BLaER1 treated with 17β-estradiol and CSF1 and Interleukin-3, amounts not matched to agents 10 nM and 100 nM (cell line): ENCODE measurements around the gene IGSF9.

Source experiments
- H3K27ac ChIP-seq, 11 experiments: shearing (Covaris generic); formaldehyde crosslinking; 2 replicates each; pipeline ENCODE4 v1.8.1; 2022
- H3K27me3 ChIP-seq, 11 experiments: shearing (Covaris generic); formaldehyde crosslinking; 2 replicates each; pipeline ENCODE4 v1.8.1; 2022
- H3K36me3 ChIP-seq, 11 experiments: shearing (Covaris generic); formaldehyde crosslinking; 2 replicates each; pipeline ENCODE4 v1.8.1; 2022
- H3K4me1 ChIP-seq, 10 experiments: shearing (Covaris generic); formaldehyde crosslinking; 2 replicates each; pipeline ENCODE4 v1.8.1; 2022
- H3K4me2 ChIP-seq, 11 experiments: shearing (Covaris generic); formaldehyde crosslinking; 2 replicates each; pipeline ENCODE4 v1.8.1; 2022
- H3K4me3 ChIP-seq, 10 experiments: shearing (Covaris generic); formaldehyde crosslinking; 2 replicates each; pipeline ENCODE4 v1.8.1; 2022
- H3K9ac ChIP-seq, 11 experiments: shearing (Covaris generic); formaldehyde crosslinking; 2 replicates each; pipeline ENCODE4 v1.8.1; 2022
- H3K9me3 ChIP-seq, 11 experiments: shearing (Covaris generic); formaldehyde crosslinking; replicated peaks in 1 of 11; 2 replicates each; pipeline ENCODE4 v1.8.1; 2022
- H4K20me1 ChIP-seq, 11 experiments: shearing (Covaris generic); formaldehyde crosslinking; 2 replicates each; pipeline ENCODE4 v1.8.1; 2022
- Cebpa-rat ChIP-seq, 11 experiments: shearing (Covaris generic); IDR thresholded peaks; 2 replicates each; pipeline ENCODE4 v1.8.1; 2022

IGSF9 gene

DNA sequence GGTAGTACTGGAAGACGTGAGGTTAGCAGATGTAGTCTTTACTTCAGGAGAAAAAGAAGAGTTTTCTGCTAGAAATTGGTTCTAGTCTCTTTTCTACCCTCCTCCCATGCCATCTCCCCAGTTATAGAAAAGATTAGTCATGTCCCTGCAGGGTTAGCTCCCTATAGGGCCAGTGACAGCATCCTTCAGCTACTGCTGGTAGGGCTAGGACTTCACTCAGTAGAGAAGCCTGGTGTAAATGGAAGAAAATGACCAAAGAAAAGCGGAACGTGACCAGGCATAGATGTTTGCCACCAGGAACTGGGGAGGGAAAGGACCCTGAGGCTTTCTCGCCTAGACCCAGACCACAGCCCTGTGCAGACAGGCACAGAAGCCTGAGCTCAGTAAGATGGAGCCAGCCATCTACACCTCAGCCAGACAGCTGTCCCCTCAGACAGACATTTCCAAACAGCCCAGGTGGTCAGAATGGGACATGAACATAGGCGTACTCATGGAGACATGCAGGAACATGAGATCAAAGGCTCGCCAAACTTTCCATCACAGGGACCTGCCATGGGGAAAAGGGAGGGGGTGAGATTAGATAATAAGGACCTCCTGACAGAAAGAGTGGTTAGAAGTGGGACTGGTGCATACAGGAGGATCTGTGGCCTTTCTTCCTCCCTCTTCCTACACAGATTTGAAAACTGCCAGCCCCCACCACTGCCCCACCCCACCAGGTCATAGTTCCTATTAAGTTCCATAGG, 32.1 kb upstream of the IGSF9 start:
- Histone ChIP-seq H3K9ac (no peak overlapping the region), H3K27me3 (no peaks in the 10 kb centered on the region), H3K9me3 (no peaks in the 10 kb centered on the region), H4K20me1 (no peaks in the 10 kb centered on the region), H3K4me3 (no peak overlapping the region), H3K4me1 (no peaks in the 10 kb centered on the region), H3K36me3 (no peaks in the 10 kb centered on the region), H3K27ac (no peak overlapping the region), H3K4me2 (no peak overlapping the region)
- no peak for TF ChIP-seq Cebpa-rat (IDR thresholded peaks at IDR 0.05)

DNA sequence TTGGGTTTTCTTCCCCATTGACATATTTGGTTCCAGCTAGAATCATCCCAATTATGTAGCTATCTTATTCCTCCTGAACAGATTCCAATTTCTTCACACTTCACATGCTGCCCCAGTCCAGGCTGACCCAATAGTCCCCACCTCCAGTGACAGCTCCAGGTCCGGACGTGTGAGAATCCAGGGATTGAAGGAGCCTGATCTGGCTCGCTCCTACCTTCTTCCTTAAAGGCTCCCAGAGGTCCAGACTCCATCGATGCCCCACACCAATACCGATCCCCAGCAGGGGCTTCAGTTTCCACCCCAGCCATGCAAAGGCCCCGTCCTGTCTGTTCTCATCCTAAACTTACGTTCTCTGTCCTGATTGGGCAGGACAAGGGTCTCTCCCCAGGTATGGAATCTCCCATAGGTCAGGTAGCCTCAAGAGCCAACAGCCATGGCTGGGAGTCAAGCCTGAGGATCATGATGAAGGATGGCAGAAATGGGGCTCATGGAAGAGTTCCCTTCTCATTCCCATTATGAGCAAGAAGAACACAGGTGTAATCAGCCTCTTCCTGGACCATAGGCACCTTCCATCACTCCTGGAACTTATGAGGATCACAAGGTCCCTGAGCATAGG, 29.0 kb upstream of the IGSF9 start:
- Histone ChIP-seq H3K9ac (no peak overlapping the region), H3K4me1 (no peaks in the 10 kb centered on the region), H3K27me3 (no peaks in the 10 kb centered on the region), H3K9me3 (no peaks in the 10 kb centered on the region), H3K4me2 (no peak overlapping the region), H3K4me3 (no peak overlapping the region), H3K36me3 (no peaks in the 10 kb centered on the region), H4K20me1 (no peaks in the 10 kb centered on the region), H3K27ac (no peak overlapping the region)
- TF ChIP-seq Cebpa-rat (IDR thresholded peaks at IDR 0.05), result no peak

DNA sequence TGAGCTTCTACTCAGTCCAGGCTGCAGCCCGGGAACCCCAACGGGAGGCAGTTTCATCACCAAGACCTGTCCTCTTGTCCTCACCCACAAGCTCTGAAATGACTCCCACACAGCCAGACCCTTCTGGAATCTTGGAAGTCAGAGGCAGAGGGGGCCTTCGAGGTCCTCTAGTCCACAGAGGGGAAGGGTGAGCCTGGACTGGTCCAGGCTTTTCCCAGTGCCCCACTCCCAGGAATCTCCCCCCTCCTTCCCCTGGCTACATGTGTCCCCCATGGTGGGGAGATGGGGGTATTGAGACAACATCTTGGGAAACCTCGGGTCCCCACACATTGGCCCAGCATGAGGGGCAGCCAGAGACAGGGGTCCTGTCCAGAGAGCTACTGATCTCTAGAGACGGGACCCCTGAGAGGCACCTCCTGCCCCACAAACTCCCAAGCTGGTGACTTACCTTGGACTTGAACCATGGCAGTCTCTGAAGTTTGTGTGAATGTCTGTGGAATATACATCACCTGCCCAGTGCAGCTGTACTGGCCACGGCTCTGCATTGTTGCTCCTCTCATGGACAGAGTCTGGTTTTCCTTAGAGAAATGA, 28.0 kb upstream of the IGSF9 start:
- H3K9me3 ChIP-seq, result no peaks in the 10 kb centered on the region
- no peak for TF ChIP-seq Cebpa-rat (IDR thresholded peaks at IDR 0.05)

DNA sequence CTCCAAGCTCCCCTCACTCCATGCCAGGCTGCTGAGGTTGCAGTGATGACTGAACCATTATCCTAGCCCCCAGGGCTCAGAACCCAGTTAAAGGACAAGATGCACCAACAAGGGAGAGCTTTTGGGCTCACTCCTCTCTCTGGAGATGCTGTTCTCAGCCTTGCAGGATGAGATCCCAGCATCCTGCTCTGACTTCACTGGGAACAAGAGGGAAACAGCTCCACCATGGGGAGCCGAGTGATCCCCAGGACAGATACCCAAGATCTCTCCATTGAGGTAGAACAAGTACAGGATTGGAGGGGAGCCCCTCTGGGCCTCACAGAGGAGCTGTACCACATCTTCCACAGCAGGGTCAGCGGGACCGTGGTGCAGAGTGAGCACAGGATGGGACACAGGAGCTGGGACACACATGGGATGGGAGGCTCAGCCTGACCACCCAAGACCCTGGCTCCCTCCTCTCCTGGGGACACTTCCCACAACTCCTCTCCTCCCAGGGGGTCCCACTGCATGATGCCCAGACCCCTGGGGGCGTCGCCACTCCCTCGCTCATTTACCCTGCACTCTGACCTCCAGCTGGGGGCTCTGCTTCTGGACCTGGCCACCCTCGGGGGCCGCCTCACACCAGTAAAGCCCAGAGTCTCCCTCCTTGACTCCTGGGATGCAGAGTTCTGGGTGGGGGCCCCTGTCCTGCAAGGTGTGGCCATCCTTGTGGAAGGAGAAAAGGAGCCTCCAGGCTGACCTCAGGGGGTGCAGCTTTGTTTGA, 27.2 kb upstream of the IGSF9 start:
- H3K36me3 ChIP-seq, result no peaks in the 10 kb centered on the region
- H3K4me3 ChIP-seq, result no peak overlapping the region
- no peak overlapping the region for H3K4me2 ChIP-seq
- no peaks in the 10 kb centered on the region for H3K4me1 ChIP-seq
- no peaks in the 10 kb centered on the region for H3K9me3 ChIP-seq
- no peak overlapping the region for H3K27ac ChIP-seq
- H4K20me1 ChIP-seq, result no peaks in the 10 kb centered on the region
- no peak for TF ChIP-seq Cebpa-rat (IDR thresholded peaks at IDR 0.05)
- H3K9ac ChIP-seq, result no peak overlapping the region
- H3K27me3 ChIP-seq, result no peaks in the 10 kb centered on the region

More for the DNA sequence above, 28.0 kb upstream of the IGSF9 start:
- Histone ChIP-seq H3K27me3 (no peaks in the 10 kb centered on the region), H3K27ac (no peak overlapping the region), H3K9ac (no peak overlapping the region), H3K36me3 (no peaks in the 10 kb centered on the region), H3K4me3 (no peak overlapping the region), H4K20me1 (no peaks in the 10 kb centered on the region), H3K4me1 (no peaks in the 10 kb centered on the region), H3K4me2 (no peak overlapping the region)

DNA sequence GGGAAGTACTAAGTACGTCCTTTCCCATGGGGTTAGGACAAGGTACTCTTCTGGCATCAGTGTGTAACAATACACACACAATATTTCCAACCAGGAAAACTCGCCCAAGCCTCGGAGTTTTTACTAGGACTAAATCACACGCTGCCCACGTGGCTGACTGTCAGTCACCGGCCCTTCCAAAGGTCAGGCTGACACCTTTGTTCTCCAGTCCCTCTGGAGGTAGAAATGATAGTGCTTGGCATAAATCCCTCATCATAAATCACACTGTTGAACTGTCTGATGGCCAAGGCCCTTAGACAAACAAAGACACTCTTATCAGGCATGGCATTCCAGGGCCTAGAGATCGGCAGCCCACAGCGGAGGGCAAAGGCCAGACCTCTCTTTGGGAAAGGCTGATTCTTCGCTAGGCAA, 25.5 kb upstream of the IGSF9 start:
- H3K9ac ChIP-seq, result no peak overlapping the region
- no peaks in the 10 kb centered on the region for H3K36me3 ChIP-seq
- TF ChIP-seq Cebpa-rat (IDR thresholded peaks at IDR 0.05), result no peak
- no peaks in the 10 kb centered on the region for H3K9me3 ChIP-seq
- H3K4me3 ChIP-seq, result no peak overlapping the region
- H4K20me1 ChIP-seq, result no peaks in the 10 kb centered on the region
- H3K27me3 ChIP-seq, result no peaks in the 10 kb centered on the region
- no peaks in the 10 kb centered on the region for H3K4me1 ChIP-seq
- H3K4me2 ChIP-seq, result no peak overlapping the region
- H3K27ac ChIP-seq, result no peak overlapping the region

DNA sequence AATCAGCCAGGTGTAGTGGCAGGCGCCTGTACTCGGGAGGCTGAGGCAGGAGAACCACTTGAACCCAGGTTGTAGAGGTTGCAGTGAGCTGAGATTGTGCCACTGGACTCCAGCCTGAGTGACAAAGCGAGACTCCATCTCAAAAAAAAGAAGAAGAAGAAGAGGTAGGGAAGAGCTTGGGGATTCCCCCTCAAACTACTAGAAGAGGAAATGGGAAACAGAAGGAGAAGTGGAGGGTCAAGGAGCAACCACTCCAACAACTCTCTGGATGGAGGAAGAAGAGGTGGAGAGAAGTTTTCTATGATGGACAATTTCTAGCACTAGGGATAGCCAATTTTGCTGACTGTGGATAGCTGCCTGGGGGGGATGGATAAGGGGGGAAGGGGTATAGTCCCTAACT, 23.5 kb upstream of the IGSF9 start:
- Histone ChIP-seq H3K36me3 (no peaks in the 10 kb centered on the region), H3K27ac (no peak overlapping the region), H3K9me3 (no peaks in the 10 kb centered on the region), H3K4me3 (no peak overlapping the region), H4K20me1 (no peaks in the 10 kb centered on the region), H3K4me2 (no peak overlapping the region), H3K27me3 (no peaks in the 10 kb centered on the region), H3K4me1 (no peaks in the 10 kb centered on the region), H3K9ac (no peak overlapping the region)
- TF ChIP-seq Cebpa-rat (IDR thresholded peaks at IDR 0.05), result no peak

DNA sequence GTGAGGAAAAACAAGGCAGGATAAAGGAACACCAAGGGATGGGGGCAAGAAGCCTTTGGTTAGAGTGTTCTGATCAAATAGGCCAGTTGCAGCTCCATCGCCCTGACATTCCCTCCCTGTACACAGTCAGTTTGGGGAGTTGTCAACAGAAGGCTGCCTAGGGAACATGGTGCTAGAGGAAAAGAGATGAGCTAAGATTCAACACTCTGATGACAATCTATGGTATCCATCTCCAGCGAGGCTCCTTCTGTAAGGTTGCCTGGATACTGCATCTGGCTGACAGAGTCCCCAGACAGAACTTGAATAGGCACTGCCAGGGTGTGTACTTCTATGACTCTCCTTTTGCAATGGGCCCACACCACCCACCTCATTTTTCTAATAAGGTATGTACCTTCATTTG, 19.9 kb upstream of the IGSF9 start:
- Histone ChIP-seq H3K27ac (no peak overlapping the region), H3K36me3 (no peaks in the 10 kb centered on the region), H4K20me1 (no peaks in the 10 kb centered on the region), H3K27me3 (no peaks in the 10 kb centered on the region), H3K9ac (no peak overlapping the region), H3K9me3 (no peaks in the 10 kb centered on the region), H3K4me1 (no peaks in the 10 kb centered on the region), H3K4me3 (no peak overlapping the region), H3K4me2 (no peak overlapping the region)
- TF ChIP-seq Cebpa-rat (IDR thresholded peaks at IDR 0.05), result no peak

DNA sequence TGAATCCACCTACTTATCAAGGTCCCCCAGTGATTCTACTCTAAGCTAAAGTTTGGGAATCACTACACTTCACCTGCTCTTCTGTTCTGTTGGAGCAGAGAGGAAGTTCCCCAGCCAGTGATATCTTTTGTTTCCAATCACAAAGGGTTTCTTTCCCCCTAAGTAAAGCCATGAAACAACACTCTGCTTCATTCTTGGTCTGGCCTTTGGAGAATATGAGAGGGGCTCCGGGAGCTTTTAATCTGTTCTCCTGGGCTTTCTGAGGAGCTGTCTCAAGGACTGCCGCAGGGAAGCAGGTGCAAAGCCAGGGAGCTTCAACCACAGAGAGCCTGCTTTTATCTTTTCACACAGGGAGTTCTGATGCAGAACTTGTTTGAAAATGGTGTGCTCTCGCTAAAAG, 18.7 kb upstream of the IGSF9 start:
- Histone ChIP-seq H3K27ac (no peak overlapping the region), H3K27me3 (no peaks in the 10 kb centered on the region), H3K4me2 (no peak overlapping the region), H3K9me3 (no peaks in the 10 kb centered on the region), H3K9ac (no peak overlapping the region), H3K4me3 (no peak overlapping the region), H4K20me1 (no peaks in the 10 kb centered on the region), H3K36me3 (no peaks in the 10 kb centered on the region), H3K4me1 (peaks cover 0 to 4% (median 0%) of the 10 kb centered on the region in 10 experiments; a peak in 1 of 20 replicates)
- TF ChIP-seq Cebpa-rat (IDR thresholded peaks at IDR 0.05), result no peak

DNA sequence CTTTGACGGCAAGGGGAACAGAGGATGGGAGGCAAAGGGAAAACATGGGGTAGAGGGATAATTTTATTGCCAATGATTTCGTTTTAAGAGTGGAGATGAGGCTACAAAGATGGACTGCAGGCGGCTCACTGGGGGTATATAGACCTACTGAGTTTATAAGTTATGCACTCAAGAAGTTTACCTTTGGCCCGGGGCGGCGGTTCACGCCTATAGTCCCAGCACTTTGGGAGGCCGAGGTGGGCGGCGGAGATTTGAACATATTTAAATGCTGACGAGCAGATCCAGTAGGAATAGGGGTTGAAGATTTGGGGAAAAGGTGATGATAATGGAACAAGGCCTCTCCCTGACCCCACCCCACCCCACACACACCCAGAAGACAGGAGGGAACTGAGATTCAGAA, 16.8 kb upstream of the IGSF9 start:
- Histone ChIP-seq H3K9ac (no peak overlapping the region), H3K36me3 (no peaks in the 10 kb centered on the region), H3K4me2 (no peak overlapping the region), H4K20me1 (no peaks in the 10 kb centered on the region; a peak in 1 of 22 replicates), H3K4me1 (peaks cover 0 to 4% (median 0%) of the 10 kb centered on the region in 10 experiments; a peak in 1 of 20 replicates), H3K4me3 (no peak overlapping the region), H3K27ac (no peak overlapping the region), H3K9me3 (no peaks in the 10 kb centered on the region), H3K27me3 (no peaks in the 10 kb centered on the region)
- TF ChIP-seq Cebpa-rat (IDR thresholded peaks at IDR 0.05), result no peak
